ENCODE results near the gene DNAJC30.
"Not testable (repeated sequence)": the region's sequence is repeated elsewhere in the genome, so short reads cannot be mapped to it uniquely, and the experiment has no call there.

Gene DNAJC30

GRCh38 chr7:73669858-73670385 is 13.3 kb downstream of the DNAJC30 start:
- no peak overlapping the region for H3K4me3 ChIP-seq (ENCODE audit: low read depth, low read length)
- no peak for DNase-seq (ENCODE audit: low read depth)
- TF ChIP-seq, protein P1, sequence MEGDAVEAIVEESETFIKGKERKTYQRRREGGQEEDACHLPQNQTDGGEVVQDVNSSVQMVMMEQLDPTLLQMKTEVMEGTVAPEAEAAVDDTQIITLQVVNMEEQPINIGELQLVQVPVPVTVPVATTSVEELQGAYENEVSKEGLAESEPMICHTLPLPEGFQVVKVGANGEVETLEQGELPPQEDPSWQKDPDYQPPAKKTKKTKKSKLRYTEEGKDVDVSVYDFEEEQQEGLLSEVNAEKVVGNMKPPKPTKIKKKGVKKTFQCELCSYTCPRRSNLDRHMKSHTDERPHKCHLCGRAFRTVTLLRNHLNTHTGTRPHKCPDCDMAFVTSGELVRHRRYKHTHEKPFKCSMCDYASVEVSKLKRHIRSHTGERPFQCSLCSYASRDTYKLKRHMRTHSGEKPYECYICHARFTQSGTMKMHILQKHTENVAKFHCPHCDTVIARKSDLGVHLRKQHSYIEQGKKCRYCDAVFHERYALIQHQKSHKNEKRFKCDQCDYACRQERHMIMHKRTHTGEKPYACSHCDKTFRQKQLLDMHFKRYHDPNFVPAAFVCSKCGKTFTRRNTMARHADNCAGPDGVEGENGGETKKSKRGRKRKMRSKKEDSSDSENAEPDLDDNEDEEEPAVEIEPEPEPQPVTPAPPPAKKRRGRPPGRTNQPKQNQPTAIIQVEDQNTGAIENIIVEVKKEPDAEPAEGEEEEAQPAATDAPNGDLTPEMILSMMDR (IDR thresholded peaks at IDR 0.05; ENCODE audit: insufficient read depth, low read depth, low read length, missing control alignments), result no peak

DNA sequence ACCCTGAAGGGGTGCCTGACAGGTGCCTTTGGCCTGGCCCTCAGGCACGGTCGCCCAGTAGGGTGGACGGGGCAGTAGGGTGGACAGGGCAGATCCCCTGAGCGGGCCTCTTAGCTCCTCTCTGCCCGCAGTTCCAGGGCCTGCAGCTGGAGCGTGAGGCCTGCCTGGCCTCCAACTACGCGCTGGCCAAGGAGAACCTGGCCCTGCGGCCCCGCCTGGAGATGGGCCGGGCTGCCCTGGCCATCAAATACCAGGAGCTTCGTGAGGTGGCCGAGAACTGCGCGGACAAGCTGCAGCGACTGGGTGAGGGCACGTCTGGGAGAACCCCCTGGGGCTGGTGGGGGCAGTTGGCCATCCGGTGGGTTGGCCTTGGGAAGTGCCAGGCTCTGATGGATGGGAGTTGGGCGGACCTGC is 14.0 kb downstream of the DNAJC30 start:
- TF ChIP-seq, protein P1 (IDR thresholded peaks at IDR 0.05; ENCODE audit: insufficient read depth, low read depth, low read length, missing control alignments), result no peak
- no peak for DNase-seq (ENCODE audit: low read depth)

GRCh38 chr7:73668886-73669230 is 14.4 kb downstream of the DNAJC30 start:
- no peak for DNase-seq (ENCODE audit: low read depth)
- TF ChIP-seq, protein P1 (IDR thresholded peaks at IDR 0.05; ENCODE audit: insufficient read depth, low read depth, low read length, missing control alignments), result no peak
- H3K4me3 ChIP-seq (ENCODE audit: low read depth, low read length), result no peak overlapping the region

More for the DNA sequence above, 14.0 kb downstream of the DNAJC30 start:
- no peak overlapping the region for H3K4me3 ChIP-seq (ENCODE audit: low read depth, low read length)

DNA sequence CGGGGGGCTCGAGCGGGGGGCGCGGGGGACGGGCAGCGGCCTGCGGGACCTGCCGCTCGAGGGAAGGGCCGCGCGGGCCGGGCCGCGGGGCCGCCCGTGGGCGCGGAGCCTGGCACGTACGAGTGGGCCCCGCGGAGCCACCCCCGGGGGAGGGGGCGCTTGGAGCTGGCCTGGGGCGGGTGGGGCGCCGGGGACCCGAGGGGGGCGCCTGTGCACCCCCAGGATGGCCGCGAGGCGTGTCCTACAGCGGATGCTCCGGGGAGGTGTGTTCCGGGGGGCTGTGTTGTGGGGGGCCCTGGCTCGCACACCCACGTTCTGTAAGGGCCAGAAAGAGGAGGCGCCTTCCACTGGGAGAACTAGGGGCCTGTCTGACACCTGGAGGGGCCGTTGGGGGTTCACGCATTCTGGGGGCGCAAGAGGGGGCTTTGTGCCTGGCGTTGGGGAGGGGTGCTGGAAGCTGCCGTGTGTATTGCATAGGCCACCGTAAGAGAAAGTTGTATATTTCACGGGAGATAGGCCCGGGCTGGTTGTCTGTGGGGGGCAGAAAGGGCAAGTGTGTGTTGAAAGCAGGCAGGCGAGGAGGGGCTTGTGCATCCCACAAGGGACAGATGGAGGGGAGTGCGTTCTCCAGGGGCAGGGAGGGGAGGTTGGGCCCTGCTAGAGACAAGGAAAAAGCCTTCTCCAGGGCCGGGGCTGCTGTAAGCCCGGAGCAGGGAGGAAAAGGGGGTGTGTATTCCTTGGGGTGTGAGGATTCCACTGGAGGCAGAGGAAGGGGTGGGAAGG is 15.0 kb downstream of the DNAJC30 start:
- no peak for DNase-seq (ENCODE audit: low read depth)
- peak overlapping the region; percentile 26 for H3K4me3 ChIP-seq (ENCODE audit: low read depth, low read length)
- TF ChIP-seq, protein P1 (IDR thresholded peaks at IDR 0.05; ENCODE audit: insufficient read depth, low read depth, low read length, missing control alignments), result no peak

- TF ChIP-seq, protein P1 (IDR thresholded peaks at IDR 0.05; ENCODE audit: insufficient read depth, low read depth, low read length, missing control alignments), result peak; percentile 81
- H3K4me3 ChIP-seq (ENCODE audit: low read depth, low read length), result peak within 1 kb of the TSS; percentile 54
- peak; percentile 95 for DNase-seq (ENCODE audit: low read depth)
Measured at GRCh38 chr7:73667344-73668102, 15.7 kb downstream of the DNAJC30 start, which contains the start of gene VPS37D. VPS37D (plus strand) TSS chr7:73667831; CDS start chr7:73667959, 128 bp downstream.

GRCh38 chr7:73663033-73663432 is 20.2 kb downstream of the DNAJC30 start:
- TF ChIP-seq, protein P1 (IDR thresholded peaks at IDR 0.05; ENCODE audit: insufficient read depth, low read depth, low read length, missing control alignments), result no peak
- no peak overlapping the region for H3K4me3 ChIP-seq (ENCODE audit: low read depth, low read length)
- no peak for DNase-seq (ENCODE audit: low read depth)

DNA sequence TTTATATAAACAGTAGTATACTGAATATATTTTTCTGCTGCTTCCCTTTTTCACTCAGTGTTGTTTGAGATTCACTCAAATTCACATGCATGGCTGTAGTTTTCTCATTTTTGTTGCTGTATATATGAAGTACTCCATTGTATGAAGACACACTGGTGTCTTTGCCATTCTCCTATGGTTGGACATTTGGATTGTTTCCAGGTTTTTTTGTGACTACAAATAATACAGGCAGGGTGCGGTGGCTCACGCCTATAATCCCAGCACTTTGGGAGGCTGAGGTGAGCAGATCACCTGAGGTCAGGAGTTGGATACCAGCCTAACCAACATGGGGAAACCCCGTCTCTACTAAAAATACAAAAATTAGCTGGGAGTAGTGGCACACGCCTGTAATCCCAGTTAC is 22.7 kb downstream of the DNAJC30 start:
- H3K4me3 ChIP-seq (ENCODE audit: low read depth, low read length), result not testable (repeated sequence)

More for the DNA sequence above, 22.7 kb downstream of the DNAJC30 start:
- not testable (repeated sequence) for DNase-seq (ENCODE audit: low read depth)

Measured in GM12865 (cell line).